ENCODE measurements around the gene ABCA8.

ABCA8 gene

DNA sequence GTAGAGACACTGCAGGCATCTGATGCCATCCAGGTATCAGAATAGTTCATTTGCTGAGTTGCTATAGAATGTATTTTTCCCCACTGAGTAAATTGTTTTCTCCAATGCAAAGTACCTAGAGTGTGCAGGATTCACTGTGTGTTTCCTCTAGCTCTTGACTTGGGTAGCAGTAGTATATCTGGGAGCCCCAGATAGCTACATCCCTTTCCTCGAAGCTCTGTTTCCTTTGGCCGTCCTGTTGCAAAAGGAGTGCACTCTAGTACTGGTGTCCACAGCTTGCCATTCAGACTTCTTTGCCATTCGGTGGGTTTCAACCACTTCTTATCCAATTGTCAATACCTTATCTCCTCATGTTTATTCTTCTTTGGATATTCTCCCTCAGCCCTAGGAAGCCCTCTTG lies 12.8 kb downstream of the ABCA8 start:
- no peak overlapping the region for H3K4me3 ChIP-seq (ENCODE audit: low read length in 2 of 2)
- no peak overlapping the region for H3K9ac ChIP-seq (ENCODE audit: low read length in 2 of 2)
- H3K9me3 ChIP-seq (ENCODE audit: control insufficient read depth in 2 of 2, low read length in 2 of 2) = no peaks in the 10 kb centered on the region
- H3K36me3 ChIP-seq (ENCODE audit: control insufficient read depth in 2 of 2, insufficient read depth in 2 of 2, low read length in 2 of 2) = no peaks in the 10 kb centered on the region
- H3K27me3 ChIP-seq (ENCODE audit: control insufficient read depth in 1 of 2, insufficient read depth in 2 of 2, low read length in 2 of 2) = no peaks in the 10 kb centered on the region
- no peak overlapping the region for H3K27ac ChIP-seq (ENCODE audit: low read length)
- H3K4me1 ChIP-seq (ENCODE audit: control insufficient read depth, insufficient read depth, low read length) = no peaks in the 10 kb centered on the region

- no peaks in the 10 kb centered on the region for H3K9me3 ChIP-seq (ENCODE audit: control insufficient read depth in 2 of 2, low read length in 2 of 2)
- no peaks in the 10 kb centered on the region for H3K4me1 ChIP-seq (ENCODE audit: control insufficient read depth, insufficient read depth, low read length)
- no peak overlapping the region for H3K27ac ChIP-seq (ENCODE audit: low read length)
- no peak overlapping the region for H3K9ac ChIP-seq (ENCODE audit: low read length in 2 of 2)
- H3K36me3 ChIP-seq (ENCODE audit: control insufficient read depth in 2 of 2, insufficient read depth in 2 of 2, low read length in 2 of 2) = no peaks in the 10 kb centered on the region
- no peaks in the 10 kb centered on the region for H3K27me3 ChIP-seq (ENCODE audit: control insufficient read depth in 1 of 2, insufficient read depth in 2 of 2, low read length in 2 of 2)
- H3K4me3 ChIP-seq (ENCODE audit: low read length in 2 of 2) = no peak overlapping the region
Observed at GRCh38 chr17:68941761-68942160, 13.4 kb downstream of the ABCA8 start.

- Histone ChIP-seq H3K4me1 (ENCODE audit: control insufficient read depth, insufficient read depth, low read length) (no peaks in the 10 kb centered on the region), H3K4me3 (ENCODE audit: low read length in 2 of 2) (no peak overlapping the region), H3K9ac (ENCODE audit: low read length in 2 of 2) (no peak overlapping the region), H3K27me3 (ENCODE audit: control insufficient read depth in 1 of 2, insufficient read depth in 2 of 2, low read length in 2 of 2) (no peaks in the 10 kb centered on the region), H3K36me3 (ENCODE audit: control insufficient read depth in 2 of 2, insufficient read depth in 2 of 2, low read length in 2 of 2) (no peaks in the 10 kb centered on the region), H3K27ac (ENCODE audit: low read length) (no peak overlapping the region), H3K9me3 (ENCODE audit: control insufficient read depth in 2 of 2, low read length in 2 of 2) (no peaks in the 10 kb centered on the region)
Observed at GRCh38 chr17:68939195-68939594, 16.0 kb downstream of the ABCA8 start.

GRCh38 chr17:68937890-68938514 lies 17.2 kb downstream of the ABCA8 start:
- no peaks in the 10 kb centered on the region for H3K9me3 ChIP-seq (ENCODE audit: control insufficient read depth in 2 of 2, low read length in 2 of 2)
- no peak overlapping the region for H3K4me3 ChIP-seq (ENCODE audit: low read length in 2 of 2)
- no peaks in the 10 kb centered on the region for H3K4me1 ChIP-seq (ENCODE audit: control insufficient read depth, insufficient read depth, low read length)
- H3K9ac ChIP-seq (ENCODE audit: low read length in 2 of 2) = no peak overlapping the region
- H3K27me3 ChIP-seq (ENCODE audit: control insufficient read depth in 1 of 2, insufficient read depth in 2 of 2, low read length in 2 of 2) = no peaks in the 10 kb centered on the region
- H3K36me3 ChIP-seq (ENCODE audit: control insufficient read depth in 2 of 2, insufficient read depth in 2 of 2, low read length in 2 of 2) = no peaks in the 10 kb centered on the region
- H3K27ac ChIP-seq (ENCODE audit: low read length) = no peak overlapping the region

DNA sequence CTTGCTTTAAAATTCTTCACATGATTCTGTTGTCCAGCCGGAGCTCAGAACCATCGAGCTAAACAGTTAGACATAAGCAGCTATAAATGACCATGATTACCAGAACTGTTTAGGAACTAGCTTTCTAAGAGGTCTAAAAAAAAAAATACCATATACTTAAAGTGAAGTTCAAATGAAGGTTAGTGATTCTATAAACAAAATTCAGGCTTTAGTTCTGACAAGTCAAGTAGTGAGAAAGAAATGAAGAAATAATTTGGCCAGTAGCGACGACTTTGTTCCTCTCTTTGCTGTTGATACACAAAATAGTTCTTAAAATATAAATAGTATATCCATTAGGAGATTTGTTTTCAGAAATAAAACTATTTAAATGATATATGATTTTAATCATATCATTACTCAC lies 27.7 kb downstream of the ABCA8 start:
- peaks cover 0 to 3% of the 10 kb centered on the region in 2 donors for H3K36me3 ChIP-seq (ENCODE audit: control insufficient read depth in 2 of 2, insufficient read depth in 2 of 2, low read length in 2 of 2)
- H3K27me3 ChIP-seq (ENCODE audit: control insufficient read depth in 1 of 2, insufficient read depth in 2 of 2, low read length in 2 of 2) = no peaks in the 10 kb centered on the region
- H3K4me1 ChIP-seq (ENCODE audit: control insufficient read depth, insufficient read depth, low read length) = no peaks in the 10 kb centered on the region
- no peaks in the 10 kb centered on the region for H3K9me3 ChIP-seq (ENCODE audit: control insufficient read depth in 2 of 2, low read length in 2 of 2)
- no peak overlapping the region for H3K27ac ChIP-seq (ENCODE audit: low read length)
- H3K4me3 ChIP-seq (ENCODE audit: low read length in 2 of 2) = no peak overlapping the region
- H3K9ac ChIP-seq (ENCODE audit: low read length in 2 of 2) = no peak overlapping the region

GRCh38 chr17:68924793-68925720 lies 30.1 kb downstream of the ABCA8 start:
- no peak overlapping the region for H3K9ac ChIP-seq (ENCODE audit: low read length in 2 of 2)
- H3K36me3 ChIP-seq (ENCODE audit: control insufficient read depth in 2 of 2, insufficient read depth in 2 of 2, low read length in 2 of 2) = no peaks in the 10 kb centered on the region
- no peaks in the 10 kb centered on the region for H3K27me3 ChIP-seq (ENCODE audit: control insufficient read depth in 1 of 2, insufficient read depth in 2 of 2, low read length in 2 of 2)
- no peak overlapping the region for H3K27ac ChIP-seq (ENCODE audit: low read length)
- no peaks in the 10 kb centered on the region for H3K4me1 ChIP-seq (ENCODE audit: control insufficient read depth, insufficient read depth, low read length)
- H3K9me3 ChIP-seq (ENCODE audit: control insufficient read depth in 2 of 2, low read length in 2 of 2) = no peaks in the 10 kb centered on the region
- H3K4me3 ChIP-seq (ENCODE audit: low read length in 2 of 2) = no peak overlapping the region

DNA sequence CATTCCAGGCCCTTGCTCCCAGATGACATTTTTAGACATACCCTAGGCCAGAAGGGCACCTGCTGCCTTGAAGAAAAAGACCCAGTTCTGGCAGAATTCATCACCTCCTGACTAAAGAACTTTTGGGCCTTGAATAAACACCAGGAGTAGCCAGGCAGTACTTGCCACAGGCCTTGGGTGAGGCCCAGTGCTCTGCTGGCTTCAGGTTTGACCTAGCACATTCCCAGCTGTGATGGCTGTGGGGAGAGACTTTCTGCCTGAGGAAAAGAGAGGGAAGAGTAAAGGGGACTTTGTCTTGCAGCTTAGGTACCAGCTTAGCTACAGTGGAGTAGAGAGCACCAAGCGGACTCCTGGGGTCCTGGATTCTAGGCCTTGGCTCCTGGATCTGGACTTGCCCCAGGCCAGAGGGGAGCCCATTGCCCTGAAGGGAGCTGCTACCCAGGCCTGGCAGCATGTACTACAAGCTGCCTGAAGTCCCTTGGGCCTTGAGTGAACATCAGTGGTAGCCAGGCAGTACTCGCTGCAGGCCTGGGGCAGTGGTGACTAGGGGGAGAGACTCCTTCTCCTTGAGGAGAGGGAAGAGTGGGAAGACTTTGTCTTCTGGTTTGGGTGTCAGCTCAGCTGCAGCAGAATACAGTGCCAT lies 44.3 kb downstream of the ABCA8 start:
- Histone ChIP-seq H3K36me3 (ENCODE audit: control insufficient read depth in 2 of 2, insufficient read depth in 2 of 2, low read length in 2 of 2) (no peaks in the 10 kb centered on the region), H3K9me3 (ENCODE audit: control insufficient read depth in 2 of 2, low read length in 2 of 2) (no peaks in the 10 kb centered on the region), H3K4me1 (ENCODE audit: control insufficient read depth, insufficient read depth, low read length) (no peaks in the 10 kb centered on the region), H3K4me3 (ENCODE audit: low read length in 2 of 2) (no peak overlapping the region), H3K9ac (ENCODE audit: low read length in 2 of 2) (no peak overlapping the region), H3K27ac (ENCODE audit: low read length) (no peak overlapping the region), H3K27me3 (ENCODE audit: control insufficient read depth in 1 of 2, insufficient read depth in 2 of 2, low read length in 2 of 2) (no peaks in the 10 kb centered on the region)

GRCh38 chr17:68910251-68910705 lies 44.9 kb downstream of the ABCA8 start:
- H3K4me3 ChIP-seq (ENCODE audit: low read length in 2 of 2) = no peak overlapping the region
- no peaks in the 10 kb centered on the region for H3K36me3 ChIP-seq (ENCODE audit: control insufficient read depth in 2 of 2, insufficient read depth in 2 of 2, low read length in 2 of 2)
- H3K4me1 ChIP-seq (ENCODE audit: control insufficient read depth, insufficient read depth, low read length) = no peaks in the 10 kb centered on the region
- H3K9me3 ChIP-seq (ENCODE audit: control insufficient read depth in 2 of 2, low read length in 2 of 2) = no peaks in the 10 kb centered on the region
- H3K27me3 ChIP-seq (ENCODE audit: control insufficient read depth in 1 of 2, insufficient read depth in 2 of 2, low read length in 2 of 2) = no peaks in the 10 kb centered on the region
- no peak overlapping the region for H3K9ac ChIP-seq (ENCODE audit: low read length in 2 of 2)
- peak overlapping the region; percentile 6 for H3K27ac ChIP-seq (ENCODE audit: low read length)

GRCh38 chr17:68909066-68909465 lies 46.1 kb downstream of the ABCA8 start:
- Histone ChIP-seq H3K27me3 (ENCODE audit: control insufficient read depth in 1 of 2, insufficient read depth in 2 of 2, low read length in 2 of 2) (no peaks in the 10 kb centered on the region), H3K36me3 (ENCODE audit: control insufficient read depth in 2 of 2, insufficient read depth in 2 of 2, low read length in 2 of 2) (no peaks in the 10 kb centered on the region), H3K4me1 (ENCODE audit: control insufficient read depth, insufficient read depth, low read length) (no peaks in the 10 kb centered on the region), H3K4me3 (ENCODE audit: low read length in 2 of 2) (no peak overlapping the region), H3K9ac (ENCODE audit: low read length in 2 of 2) (no peak overlapping the region), H3K9me3 (ENCODE audit: control insufficient read depth in 2 of 2, low read length in 2 of 2) (no peaks in the 10 kb centered on the region), H3K27ac (ENCODE audit: low read length) (no peak overlapping the region)

DNA sequence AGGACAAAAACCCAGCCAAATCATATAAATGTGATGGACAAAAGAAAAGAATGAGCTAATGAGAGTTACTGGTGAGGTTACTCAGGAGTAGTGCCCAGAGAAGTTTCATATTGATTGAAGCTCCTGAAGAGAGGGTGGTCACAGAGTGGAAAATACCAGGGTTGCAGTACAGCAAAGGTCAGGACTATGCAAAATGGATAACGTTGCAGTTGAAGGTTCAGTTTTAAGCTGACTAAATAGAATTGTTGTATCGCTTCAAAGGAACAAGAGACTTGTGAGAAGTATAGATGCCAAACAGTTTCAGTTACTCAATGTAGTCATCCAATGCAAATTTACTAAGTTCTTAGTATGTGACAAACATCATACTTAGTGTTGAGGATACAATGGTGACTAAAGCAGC lies 47.1 kb downstream of the ABCA8 start:
- no peak overlapping the region for H3K27ac ChIP-seq (ENCODE audit: low read length)
- no peak overlapping the region for H3K9ac ChIP-seq (ENCODE audit: low read length in 2 of 2)
- H3K4me3 ChIP-seq (ENCODE audit: low read length in 2 of 2) = no peak overlapping the region
- no peaks in the 10 kb centered on the region for H3K27me3 ChIP-seq (ENCODE audit: control insufficient read depth in 1 of 2, insufficient read depth in 2 of 2, low read length in 2 of 2)
- no peaks in the 10 kb centered on the region for H3K9me3 ChIP-seq (ENCODE audit: control insufficient read depth in 2 of 2, low read length in 2 of 2)
- H3K36me3 ChIP-seq (ENCODE audit: control insufficient read depth in 2 of 2, insufficient read depth in 2 of 2, low read length in 2 of 2) = peaks cover 0 to 2% of the 10 kb centered on the region in 2 donors
- H3K4me1 ChIP-seq (ENCODE audit: control insufficient read depth, insufficient read depth, low read length) = no peaks in the 10 kb centered on the region

Data from stomach smooth muscle (tissue), 2 donors.